Colon (tissue), 2 donors: Measurements from ENCODE around the gene GYPE.
"Not testable (repeated sequence)": the region's sequence is repeated elsewhere in the genome, so short reads cannot be mapped to it uniquely, and the experiment has no call there.

ENCODE experiments used
- FAIRE-seq: peaks from 2 replicates; lab custom pipeline; 2012; peaks lifted over from hg19 to GRCh38; lab: Jason Lieb, UNC
- donor health status: control.
- donor health status: control.

Gene GYPE

DNA sequence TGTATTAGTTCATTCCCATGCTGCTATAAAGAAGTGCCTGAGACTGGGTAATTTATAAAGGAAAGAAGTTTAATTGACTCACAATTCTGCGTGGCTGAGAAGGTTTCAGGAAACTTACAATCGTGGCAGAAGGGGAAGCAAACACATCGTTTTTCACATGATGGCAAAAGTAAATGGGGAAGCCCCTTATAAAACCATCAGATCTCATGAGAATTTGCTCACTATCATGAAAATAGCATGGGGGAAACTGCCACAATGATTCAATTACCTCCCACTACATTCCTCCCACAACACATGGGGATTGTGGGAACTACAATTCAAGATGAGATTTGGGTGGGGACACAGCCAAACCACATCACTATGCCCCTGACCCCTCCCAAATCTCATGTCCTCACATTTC lies 35.4 kb downstream of the GYPE start:
- not testable (repeated sequence) for FAIRE-seq

DNA sequence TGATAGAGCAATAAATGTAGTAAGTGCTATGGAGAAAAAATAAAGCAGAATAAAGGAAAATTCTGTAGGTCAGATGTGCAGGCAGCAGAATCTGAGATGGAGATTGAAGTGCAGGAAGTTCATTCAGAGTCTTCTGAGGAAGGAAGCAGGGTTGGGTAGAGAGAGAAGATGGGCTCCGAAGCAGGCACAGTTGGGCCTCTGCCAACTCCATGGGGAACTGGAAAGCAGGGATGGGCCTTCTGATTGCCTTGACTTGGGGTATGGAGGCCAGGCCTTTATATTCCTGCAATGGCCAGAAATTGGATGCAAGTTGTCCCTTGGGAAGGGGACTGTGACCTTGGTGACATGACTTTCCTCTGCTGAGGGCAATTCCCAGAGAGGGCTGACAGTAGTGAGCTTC lies 42.6 kb downstream of the GYPE start:
- not testable (repeated sequence) for FAIRE-seq

DNA sequence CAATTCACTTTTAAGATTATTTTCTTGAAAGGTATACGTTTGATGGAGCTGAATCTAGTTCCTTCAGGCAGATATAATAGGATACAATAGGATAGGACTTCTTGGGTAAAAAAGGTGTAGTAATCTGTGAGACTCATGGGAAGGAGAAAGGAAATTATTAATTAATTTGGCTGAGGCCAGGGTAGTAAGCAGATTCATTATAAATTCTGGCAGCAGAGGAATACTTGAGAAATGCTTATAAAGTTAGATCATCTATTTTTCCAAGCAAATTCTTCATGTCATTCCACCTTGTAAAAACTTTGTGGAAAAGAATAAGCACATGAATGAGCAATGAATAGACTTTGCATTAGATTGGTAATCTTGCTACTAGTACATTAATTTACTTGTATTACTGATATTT lies 46.9 kb downstream of the GYPE start:
- no peak for FAIRE-seq

DNA sequence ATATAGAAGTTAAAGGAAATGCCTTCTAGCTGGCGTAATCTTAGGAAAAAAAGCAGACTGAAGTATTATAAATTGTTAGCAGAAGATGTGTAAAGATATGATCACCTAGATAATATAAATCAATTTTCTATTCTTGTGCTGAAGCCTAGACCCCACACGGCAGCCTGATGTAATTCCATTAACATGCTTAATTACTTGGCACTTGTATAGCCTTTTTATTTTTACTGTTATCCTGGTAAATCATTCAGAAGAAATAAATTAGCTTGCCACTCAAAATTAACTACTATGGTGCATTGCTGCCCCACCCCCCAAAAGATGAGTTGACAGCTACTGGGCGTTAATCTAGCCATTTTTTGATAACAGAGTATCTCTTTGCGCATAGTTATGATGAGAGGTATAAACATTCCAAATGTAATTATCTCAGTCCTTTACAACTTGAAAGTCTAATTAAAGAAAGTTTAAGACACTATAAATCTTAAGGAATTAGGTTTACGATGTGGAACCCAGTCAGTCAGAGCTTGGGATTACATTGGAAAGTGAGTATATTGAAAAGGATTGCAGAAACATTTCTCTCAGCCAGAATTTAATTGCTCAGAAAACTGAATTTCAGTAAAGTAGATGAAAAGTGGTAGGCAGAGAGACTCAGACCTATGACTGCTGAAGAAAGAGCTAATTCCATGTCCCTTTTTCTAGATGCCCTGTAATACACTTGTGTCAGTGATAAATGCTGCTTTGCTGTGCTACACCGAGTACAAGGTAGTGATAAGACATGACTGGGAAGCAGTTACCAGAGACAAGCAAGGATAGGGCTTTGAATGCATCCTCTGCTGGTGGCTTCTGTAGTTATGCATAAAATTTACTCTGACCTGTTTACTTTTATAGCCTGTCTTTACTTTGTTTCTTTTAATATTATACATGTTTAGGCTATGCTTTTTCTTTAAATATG lies 47.7 kb downstream of the GYPE start:
- not testable (repeated sequence) for FAIRE-seq

DNA sequence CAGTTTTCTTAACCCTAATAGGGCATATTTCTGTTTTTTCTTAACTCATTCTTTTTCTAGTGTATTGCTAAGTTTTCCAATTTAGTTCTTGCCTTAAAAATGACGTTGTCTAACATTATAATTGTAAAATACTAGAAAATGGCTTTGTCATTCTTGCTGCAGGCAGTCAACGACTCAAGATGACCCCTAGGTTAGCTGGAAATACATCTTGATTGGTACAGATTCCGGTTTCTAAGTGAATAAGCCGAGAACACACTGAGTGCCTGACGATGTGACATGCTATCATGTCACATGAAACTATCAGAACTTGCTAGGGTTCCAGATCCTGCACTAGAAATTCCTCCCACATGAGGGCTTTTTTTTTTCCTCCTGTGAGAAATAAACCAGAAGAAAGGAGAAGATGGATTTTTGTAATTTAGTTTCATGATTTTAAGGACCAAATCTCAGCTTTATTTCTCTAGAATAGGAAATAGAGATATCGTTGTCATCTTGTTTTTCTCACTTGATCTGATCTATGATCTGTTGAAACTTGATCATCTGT lies 49.3 kb downstream of the GYPE start:
- not testable (repeated sequence) for FAIRE-seq

DNA sequence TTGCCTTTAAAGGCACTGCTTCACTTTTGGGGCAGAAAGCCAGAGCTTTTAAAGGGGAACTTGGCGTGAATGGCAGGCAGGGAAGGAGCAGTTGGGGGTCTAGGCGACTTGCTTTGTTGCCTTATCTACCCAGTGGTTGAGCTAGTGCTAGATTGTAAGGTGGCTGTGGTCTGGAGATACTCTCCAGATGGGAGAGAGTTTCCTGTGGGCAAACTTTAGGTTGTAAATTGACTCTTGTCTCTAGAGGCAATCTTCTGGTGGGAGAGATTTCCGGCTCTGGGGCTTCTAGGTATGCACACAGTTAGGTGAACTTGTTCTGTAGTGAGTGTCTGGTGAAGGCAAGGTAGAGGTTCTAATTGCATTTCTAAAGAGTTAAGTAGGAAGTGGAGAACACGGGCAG lies 50.7 kb downstream of the GYPE start:
- not testable (repeated sequence) for FAIRE-seq

DNA sequence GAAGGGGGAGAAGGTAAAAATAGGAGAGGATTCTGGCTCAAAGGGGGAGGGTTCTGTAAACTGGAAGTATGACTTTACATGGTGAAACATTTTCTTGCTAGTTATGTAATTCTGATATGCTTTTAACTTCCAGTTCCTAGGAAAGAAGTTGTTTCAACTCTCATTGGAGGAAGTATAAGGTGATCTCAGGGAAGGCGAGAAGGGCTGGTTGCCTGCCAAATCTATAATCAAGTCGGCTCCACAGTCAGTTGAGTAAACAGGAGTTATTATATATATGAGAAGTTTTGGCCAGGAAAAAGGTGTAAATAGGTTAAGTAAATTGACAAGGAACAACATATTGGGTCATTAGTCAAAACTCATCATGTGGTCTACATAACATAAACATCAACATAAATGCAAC lies 56.1 kb downstream of the GYPE start:
- not testable (repeated sequence) for FAIRE-seq

DNA sequence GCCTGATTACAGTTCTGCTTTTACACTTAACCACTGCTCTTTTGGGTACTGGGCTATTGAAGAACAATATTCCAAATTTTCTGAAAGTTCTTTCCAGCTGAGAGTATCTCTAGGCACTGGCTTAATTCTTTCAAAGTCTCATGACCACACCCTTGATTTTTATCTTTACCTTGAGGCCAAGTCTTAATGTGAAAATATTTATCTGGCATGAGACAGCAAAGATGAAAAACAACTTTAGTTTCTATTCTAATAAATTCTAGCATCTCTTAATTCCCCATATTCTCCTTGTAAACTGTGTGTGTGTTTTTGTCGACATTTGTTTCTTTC lies 61.9 kb downstream of the GYPE start:
- not testable (repeated sequence) for FAIRE-seq

DNA sequence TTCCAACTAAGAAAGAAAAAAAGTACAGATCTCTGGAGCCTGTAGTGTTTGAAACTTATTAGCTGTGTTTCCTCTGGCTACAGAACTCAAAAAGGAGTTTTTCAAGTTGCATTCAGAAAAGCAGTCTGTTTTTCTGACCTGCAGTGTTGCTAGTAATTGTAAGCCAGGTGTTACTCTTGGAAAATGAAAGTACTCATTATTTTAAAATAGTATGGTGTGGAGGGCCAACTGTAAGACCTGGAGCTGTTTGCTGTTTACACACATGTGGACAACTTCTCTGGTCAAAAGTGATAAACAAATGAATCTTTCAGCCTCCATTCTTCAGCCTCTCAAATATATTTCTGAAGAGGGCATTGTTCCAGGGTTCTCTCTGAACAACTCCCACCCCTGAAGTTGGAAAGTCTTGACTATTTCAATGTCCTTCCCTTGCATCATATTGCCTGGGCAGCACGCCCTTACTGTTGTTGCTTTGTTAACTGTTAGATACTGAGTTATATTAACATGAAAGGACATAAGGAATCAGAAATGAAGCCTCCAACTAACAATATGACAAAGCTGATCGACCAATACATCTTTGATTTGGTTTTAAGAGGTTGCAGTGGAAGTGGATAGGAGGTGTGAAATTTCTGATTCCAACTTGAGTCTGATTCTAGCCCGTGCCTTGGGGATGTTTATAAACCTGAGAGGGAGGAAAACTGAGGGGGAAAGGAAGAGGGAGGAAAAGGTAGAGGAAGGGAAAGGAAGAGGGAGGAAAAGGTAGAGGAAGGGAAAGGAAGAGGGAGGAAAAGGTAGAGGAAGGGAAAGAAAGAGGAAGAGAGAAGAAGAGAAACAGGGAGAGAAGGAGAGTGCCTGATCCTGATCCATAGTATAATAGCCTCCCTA lies 62.5 kb downstream of the GYPE start:
- not testable (repeated sequence) for FAIRE-seq

DNA sequence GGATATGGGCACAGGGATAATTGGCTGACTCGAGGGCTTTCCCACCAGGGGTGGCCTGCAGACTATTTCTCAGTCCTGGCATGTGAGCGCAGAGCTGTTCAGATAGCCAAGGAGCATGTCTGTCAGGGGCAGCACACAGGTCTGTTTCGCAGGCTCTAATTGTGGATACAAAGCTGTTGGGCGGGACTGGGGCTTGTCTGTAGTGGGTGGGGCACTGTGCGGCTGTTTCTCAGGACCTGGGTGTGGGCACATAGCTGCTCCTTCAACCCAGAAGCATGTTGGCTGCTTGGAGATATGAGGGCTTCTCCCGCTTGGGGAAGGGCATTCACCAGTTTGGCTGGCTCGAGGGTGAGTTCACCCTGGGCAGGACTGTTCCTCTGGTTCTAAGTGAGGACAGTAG lies 65.9 kb downstream of the GYPE start:
- FAIRE-seq, result not testable (repeated sequence)

DNA sequence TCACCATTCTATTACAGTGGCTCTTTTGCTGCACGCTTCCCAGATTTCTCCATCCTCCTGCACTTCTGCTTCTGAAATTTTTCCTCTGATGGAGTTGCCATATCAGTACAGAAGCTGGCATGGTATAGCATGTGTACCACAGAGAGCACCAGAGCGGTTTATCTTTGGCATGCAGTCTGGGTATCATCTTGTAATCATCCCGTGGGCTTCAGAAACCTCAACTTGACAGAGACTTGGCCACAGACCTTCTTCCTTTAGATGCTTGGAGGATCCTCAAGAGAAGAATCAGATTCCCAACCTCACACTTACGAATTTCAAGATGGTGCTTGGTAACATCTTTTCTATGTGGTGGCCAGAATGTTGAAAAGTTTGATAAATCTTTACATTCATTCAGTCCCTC lies 71.2 kb downstream of the GYPE start:
- FAIRE-seq, result not testable (repeated sequence)

DNA sequence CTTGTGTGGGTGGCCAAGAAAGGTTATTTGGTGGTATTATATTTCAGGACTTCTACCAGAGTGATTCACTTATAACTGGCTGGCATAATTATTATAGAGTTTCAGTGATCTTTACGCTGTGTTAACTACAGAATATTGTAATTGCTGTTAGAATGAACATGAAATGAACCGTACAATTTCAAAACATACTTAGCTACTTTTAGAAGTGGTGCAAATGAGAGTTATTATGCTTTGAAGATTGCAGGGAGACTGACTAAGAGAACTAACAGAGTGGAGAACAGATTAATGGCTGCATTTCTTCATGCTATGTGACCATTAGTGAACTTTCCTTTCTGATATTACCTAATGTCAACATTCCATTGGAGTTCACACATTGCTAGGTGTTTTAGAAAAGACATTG lies 71.7 kb downstream of the GYPE start:
- not testable (repeated sequence) for FAIRE-seq

DNA sequence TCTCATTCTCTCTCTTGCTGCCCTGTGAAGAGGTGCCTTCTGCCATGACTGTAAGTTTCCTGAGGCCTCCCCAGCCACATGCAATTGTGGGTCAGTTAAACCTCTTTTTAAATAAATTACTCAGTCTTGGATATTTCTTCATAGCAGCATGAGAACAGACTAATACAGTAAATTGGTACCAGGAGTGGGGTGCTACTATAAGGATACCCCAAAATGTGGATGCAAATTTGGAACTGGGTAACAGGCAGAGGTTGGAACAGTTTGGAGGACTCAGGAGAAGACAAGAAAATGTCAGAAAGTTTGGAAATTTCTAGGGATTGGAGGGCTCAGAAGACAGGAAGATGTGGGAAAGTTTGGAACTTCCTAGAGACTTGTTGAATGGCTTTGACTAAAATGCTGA lies 74.8 kb downstream of the GYPE start:
- FAIRE-seq, result not testable (repeated sequence)

DNA sequence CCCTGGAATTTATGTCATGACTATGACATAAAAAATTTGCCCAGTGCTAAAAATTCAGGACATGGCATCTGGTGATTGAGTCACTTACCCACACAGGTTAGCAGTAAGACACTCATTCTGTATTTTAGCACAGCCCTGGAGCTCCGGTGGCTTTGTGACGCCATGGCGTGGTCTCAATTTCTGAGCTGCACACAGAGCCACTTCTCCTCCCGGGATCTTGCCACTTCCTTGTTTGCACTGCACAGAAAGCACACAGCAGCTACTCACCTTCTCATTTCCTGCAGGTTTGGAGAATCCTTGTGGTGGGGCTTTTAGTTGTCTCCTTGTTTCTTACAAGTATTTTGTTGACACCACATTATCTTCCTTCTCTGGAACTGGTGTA lies 76.1 kb downstream of the GYPE start:
- not testable (repeated sequence) for FAIRE-seq
